ENCODE measurements around the gene PNPLA3.

PNPLA3 gene

GRCh38 chr22:43923631-43924464 lies at the start of gene PNPLA3:
Gene PNPLA3 (plus strand): TSS chr22:43923805. CDS start chr22:43923912, 107 bp downstream.
- no peak within 1 kb of the TSS for H2AFZ ChIP-seq (ENCODE audit: low read depth, low read length)
- H3K36me3 ChIP-seq (ENCODE audit: insufficient read depth, low read length) = no peaks in the 10 kb centered on the region
- H3K4me3 ChIP-seq (ENCODE audit: low read depth in 1 of 2, low read length in 2 of 2) = no peak within 1 kb of the TSS
- DNase-seq (no peak), ATAC-seq (ENCODE audit: insufficient read depth, low read depth) (no peak)
- no peak within 1 kb of the TSS for H3K9ac ChIP-seq (ENCODE audit: low read depth, low read length)
- TF ChIP-seq CTCF (IDR thresholded peaks at IDR 0.05; ENCODE audit: borderline replicate concordance, extremely low read depth, low read length, poor library complexity, severe bottlenecking) (no peak), EZH2 (IDR thresholded peaks at IDR 0.05; ENCODE audit: borderline replicate concordance, low read depth, low read length, severe bottlenecking) (no peak)
- H3K9me3 ChIP-seq (ENCODE audit: insufficient read depth, low read length, severe bottlenecking) = no peaks in the 10 kb centered on the region
- no peaks in the 10 kb centered on the region for H3K4me1 ChIP-seq (ENCODE audit: insufficient read depth, low read length)
- no peak within 1 kb of the TSS for H3K4me2 ChIP-seq (ENCODE audit: insufficient read depth, low read length)
- no peaks in the 10 kb centered on the region for H3K79me2 ChIP-seq (ENCODE audit: insufficient read depth, low read length)
- peaks cover 5% of the 10 kb centered on the region for H3K27me3 ChIP-seq (ENCODE audit: insufficient read depth, low read length, poor library complexity)
- H3K27ac ChIP-seq (ENCODE audit: low read length) = no peak within 1 kb of the TSS
- peaks cover 2% of the 10 kb centered on the region; the same call in 1 of the 2 replicates for H4K20me1 ChIP-seq (ENCODE audit: insufficient read depth, low read length)

- TF ChIP-seq EZH2 (IDR thresholded peaks at IDR 0.05; ENCODE audit: borderline replicate concordance, low read depth, low read length, severe bottlenecking) = no peak
- no peak for TF ChIP-seq CTCF (IDR thresholded peaks at IDR 0.05; ENCODE audit: borderline replicate concordance, extremely low read depth, low read length, poor library complexity, severe bottlenecking)
- Histone ChIP-seq H2AFZ (ENCODE audit: low read depth, low read length) (no peak overlapping the region), H3K79me2 (ENCODE audit: insufficient read depth, low read length) (no peaks in the 10 kb centered on the region), H3K9ac (ENCODE audit: low read depth, low read length) (no peak overlapping the region), H3K27me3 (ENCODE audit: insufficient read depth, low read length, poor library complexity) (peaks cover 3% of the 10 kb centered on the region), H3K4me3 (ENCODE audit: low read depth in 1 of 2, low read length in 2 of 2) (no peak overlapping the region), H3K27ac (ENCODE audit: low read length) (no peak overlapping the region), H3K4me1 (ENCODE audit: insufficient read depth, low read length) (no peaks in the 10 kb centered on the region), H3K4me2 (ENCODE audit: insufficient read depth, low read length) (no peak overlapping the region), H3K9me3 (ENCODE audit: insufficient read depth, low read length, severe bottlenecking) (no peaks in the 10 kb centered on the region), H3K36me3 (ENCODE audit: insufficient read depth, low read length) (no peaks in the 10 kb centered on the region), H4K20me1 (ENCODE audit: insufficient read depth, low read length) (peaks cover 8% of the 10 kb centered on the region; the same call in 1 of the 2 replicates)
- DNase-seq (no peak), ATAC-seq (ENCODE audit: insufficient read depth, low read depth) (no peak)
Measured at GRCh38 chr22:43876866-43877509, 46.6 kb upstream of the PNPLA3 start.

DNA sequence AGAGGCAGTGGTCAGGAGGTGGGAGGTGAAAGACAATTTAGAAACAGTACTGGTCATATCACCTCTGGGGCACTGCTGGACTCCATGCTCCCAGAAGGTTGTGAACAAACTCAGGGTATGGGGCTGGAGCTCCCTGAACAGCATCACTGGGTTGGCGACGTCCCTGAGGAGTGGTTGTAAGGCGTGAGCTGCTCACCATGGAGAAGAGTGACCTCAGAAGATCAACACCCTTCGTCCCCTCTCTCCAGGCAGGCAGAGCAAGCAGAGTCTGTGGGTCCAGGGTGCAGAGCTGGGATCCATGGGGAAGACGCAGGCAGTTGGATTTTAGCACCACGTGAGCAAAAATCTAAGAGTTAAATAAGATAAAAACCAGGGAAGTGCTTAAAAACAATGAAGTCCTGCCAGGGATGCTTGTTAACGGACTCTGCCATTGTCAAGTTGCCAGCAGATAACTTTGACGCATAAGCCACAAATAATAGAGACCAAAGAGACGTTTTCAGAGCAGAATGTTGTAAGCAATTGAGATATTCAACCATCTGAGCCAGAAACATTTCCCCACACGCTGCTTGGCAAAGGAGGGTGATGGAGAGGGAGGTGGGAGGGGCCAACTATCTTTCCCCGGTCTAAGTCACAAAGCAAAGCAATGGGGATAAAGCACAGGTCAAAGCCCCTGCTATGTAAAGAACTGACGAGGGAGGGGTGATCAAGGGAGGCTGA lies 45.4 kb upstream of the PNPLA3 start:
- Histone ChIP-seq H2AFZ (ENCODE audit: low read depth, low read length) (no peak overlapping the region), H3K9me3 (ENCODE audit: insufficient read depth, low read length, severe bottlenecking) (no peaks in the 10 kb centered on the region), H3K9ac (ENCODE audit: low read depth, low read length) (no peak overlapping the region), H3K4me3 (ENCODE audit: low read depth in 1 of 2, low read length in 2 of 2) (no peak overlapping the region), H3K4me1 (ENCODE audit: insufficient read depth, low read length) (no peaks in the 10 kb centered on the region), H3K27me3 (ENCODE audit: insufficient read depth, low read length, poor library complexity) (peaks cover 3% of the 10 kb centered on the region), H3K36me3 (ENCODE audit: insufficient read depth, low read length) (no peaks in the 10 kb centered on the region), H4K20me1 (ENCODE audit: insufficient read depth, low read length) (peaks cover 8% of the 10 kb centered on the region; the same call in 1 of the 2 replicates), H3K79me2 (ENCODE audit: insufficient read depth, low read length) (no peaks in the 10 kb centered on the region), H3K4me2 (ENCODE audit: insufficient read depth, low read length) (no peak overlapping the region), H3K27ac (ENCODE audit: low read length) (no peak overlapping the region)
- TF ChIP-seq EZH2 (IDR thresholded peaks at IDR 0.05; ENCODE audit: borderline replicate concordance, low read depth, low read length, severe bottlenecking) (no peak), CTCF (IDR thresholded peaks at IDR 0.05; ENCODE audit: borderline replicate concordance, extremely low read depth, low read length, poor library complexity, severe bottlenecking) (no peak)
- no peak for ATAC-seq (ENCODE audit: insufficient read depth, low read depth)
- DNase-seq = no peak

Measured in DND-41 (cell line).